ENCODE data around the gene SLC38A7. TPM values are rescaled to one million over a fixed set of nuclear protein-coding genes. Genes with fewer than 3 reads are reported as not detected.

Gene SLC38A7
- total RNA-seq, 1 experiment from 2014 or later, result 26.6 TPM

- Histone ChIP-seq H3T11ph (ENCODE audit: low read length) (no peak overlapping the region), H4K5ac (ENCODE audit: insufficient read length, low read depth, low read length) (no peak overlapping the region), H3K4me2 (ENCODE audit: insufficient read depth, insufficient read length, low read length) (no peak overlapping the region), H3K4me1 (ENCODE audit: insufficient read depth, low read length) (no peaks in the 10 kb centered on the region), H3K4ac (ENCODE audit: low read depth, low read length) (no peak overlapping the region), H2BK5ac (ENCODE audit: insufficient read length, low read length) (no peak overlapping the region), H3K27me3 (ENCODE audit: insufficient read depth, low read length) (no peaks in the 10 kb centered on the region; the same call in 1 of the 2 replicates), H3K9me3 (ENCODE audit: control insufficient read depth, low read depth, low read length) (no peaks in the 10 kb centered on the region), H3K79me2 (ENCODE audit: insufficient read depth, low read length) (no peaks in the 10 kb centered on the region), H3K9ac (ENCODE audit: extremely low read depth, insufficient read length, low read length) (no peak overlapping the region), H3K27ac (ENCODE audit: insufficient read length, low read depth, low read length) (no peak overlapping the region), H3K23ac (ENCODE audit: insufficient read length, low read depth, low read length) (no peak overlapping the region), H3K56ac (ENCODE audit: insufficient read length, low read depth, low read length) (no peak overlapping the region), H2BK15ac (ENCODE audit: low read depth, low read length) (no peak overlapping the region), H2BK120ac (ENCODE audit: low read depth, low read length, poor library complexity, severe bottlenecking) (no peak overlapping the region), H2BK12ac (ENCODE audit: insufficient read length, low read depth, low read length) (no peak overlapping the region), H2AFZ (ENCODE audit: low read length) (no peak overlapping the region), H4K8ac (replicated peaks; ENCODE audit: insufficient read length, low read depth, low read length) (no peak overlapping the region), H3K18ac (ENCODE audit: insufficient read length, low read depth, low read length) (no peak overlapping the region), H3K79me1 (ENCODE audit: insufficient read depth, low read depth, low read length, poor library complexity, severe bottlenecking) (no peaks in the 10 kb centered on the region), H2AK5ac (ENCODE audit: insufficient read length, low read length) (no peak overlapping the region), H2BK20ac (ENCODE audit: low read depth, low read length, poor library complexity, severe bottlenecking) (no peak overlapping the region), H4K20me1 (ENCODE audit: control insufficient read depth, insufficient read depth, insufficient read length) (no peaks in the 10 kb centered on the region), H3K23me2 (ENCODE audit: insufficient read length, low read depth, low read length, poor library complexity, severe bottlenecking) (no peaks in the 10 kb centered on the region), H3K14ac (ENCODE audit: insufficient read depth, low read length) (no peak overlapping the region), H4K91ac (ENCODE audit: insufficient read length, low read depth, low read length) (no peak overlapping the region)
- Mint-ChIP-seq H3K4me1 (peaks cover 9 to 19% of the 10 kb centered on the region in 2 experiments; a peak in 3 of 4 replicates), H3K27ac (no peak overlapping the region), H3K27me3 (ENCODE audit: low read depth) (peaks cover 10% of the 10 kb centered on the region), H3K4me3 (no peak overlapping the region), H3K9me3 (no peaks in the 10 kb centered on the region), H3K36me3 (ENCODE audit: insufficient read depth in 1 of 3, low read depth in 3 of 3) (no peaks in the 10 kb centered on the region)
- no CpG with 5 or more reads among the region's 3 CpGs for WGBS (ENCODE audit: extremely low coverage, insufficient read length, low lambda C conversion rate)
- DNase-seq, result no peak
- TF ChIP-seq CTCF (conservative IDR thresholded peaks at IDR 0.05), result no peak
These were observed 34.9 kb downstream of the SLC38A7 start for GRCh38 chr16:58649707-58650106.
